GM18499 (cell line): ENCODE measurements around the gene PROX1.

Experiments used
- ATAC-seq: cut with Tn5 transposase; IDR thresholded peaks from one replicate; pipeline ENCODE4 v1.9.1; 2021; ENCODE audit warnings: moderate number of reproducible peaks; ENCODE audit not compliant: insufficient read depth, unreplicated experiment

Gene PROX1, protein sequence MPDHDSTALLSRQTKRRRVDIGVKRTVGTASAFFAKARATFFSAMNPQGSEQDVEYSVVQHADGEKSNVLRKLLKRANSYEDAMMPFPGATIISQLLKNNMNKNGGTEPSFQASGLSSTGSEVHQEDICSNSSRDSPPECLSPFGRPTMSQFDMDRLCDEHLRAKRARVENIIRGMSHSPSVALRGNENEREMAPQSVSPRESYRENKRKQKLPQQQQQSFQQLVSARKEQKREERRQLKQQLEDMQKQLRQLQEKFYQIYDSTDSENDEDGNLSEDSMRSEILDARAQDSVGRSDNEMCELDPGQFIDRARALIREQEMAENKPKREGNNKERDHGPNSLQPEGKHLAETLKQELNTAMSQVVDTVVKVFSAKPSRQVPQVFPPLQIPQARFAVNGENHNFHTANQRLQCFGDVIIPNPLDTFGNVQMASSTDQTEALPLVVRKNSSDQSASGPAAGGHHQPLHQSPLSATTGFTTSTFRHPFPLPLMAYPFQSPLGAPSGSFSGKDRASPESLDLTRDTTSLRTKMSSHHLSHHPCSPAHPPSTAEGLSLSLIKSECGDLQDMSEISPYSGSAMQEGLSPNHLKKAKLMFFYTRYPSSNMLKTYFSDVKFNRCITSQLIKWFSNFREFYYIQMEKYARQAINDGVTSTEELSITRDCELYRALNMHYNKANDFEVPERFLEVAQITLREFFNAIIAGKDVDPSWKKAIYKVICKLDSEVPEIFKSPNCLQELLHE

DNA sequence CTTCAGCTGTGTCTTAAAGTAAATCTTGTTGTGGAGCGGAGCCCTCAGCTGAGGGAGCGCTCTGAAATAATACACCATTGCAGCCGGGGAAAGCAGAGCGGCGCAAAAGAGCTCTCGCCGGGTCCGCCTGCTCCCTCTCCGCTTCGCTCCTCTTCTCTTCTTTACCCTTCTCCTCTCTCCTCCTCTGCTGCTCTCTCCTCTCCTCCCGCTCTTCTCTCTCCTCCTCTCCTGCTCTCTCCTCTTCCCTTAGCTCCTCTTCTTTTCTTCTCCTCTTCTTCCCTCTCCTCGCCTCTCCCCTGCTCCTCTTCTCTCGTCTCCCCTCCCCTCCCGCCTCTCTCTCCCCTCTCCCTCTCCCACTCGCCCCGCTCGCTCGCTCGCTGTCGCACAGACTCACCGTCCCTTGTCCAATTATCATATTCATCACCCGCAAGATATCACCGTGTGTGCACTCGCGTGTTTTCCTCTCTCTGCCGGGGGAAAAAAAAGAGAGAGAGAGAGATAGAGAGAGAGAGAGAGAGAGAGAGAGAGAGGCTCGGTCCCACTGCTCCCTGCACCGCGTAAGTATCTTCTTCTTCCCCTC lies at the start of gene PROX1:
Gene PROX1 (plus strand): TSS at position 47 of the 580 bp plus-strand sequence. CDS start 8,563 bp downstream, outside the sequence.
- no peak for ATAC-seq

DNA sequence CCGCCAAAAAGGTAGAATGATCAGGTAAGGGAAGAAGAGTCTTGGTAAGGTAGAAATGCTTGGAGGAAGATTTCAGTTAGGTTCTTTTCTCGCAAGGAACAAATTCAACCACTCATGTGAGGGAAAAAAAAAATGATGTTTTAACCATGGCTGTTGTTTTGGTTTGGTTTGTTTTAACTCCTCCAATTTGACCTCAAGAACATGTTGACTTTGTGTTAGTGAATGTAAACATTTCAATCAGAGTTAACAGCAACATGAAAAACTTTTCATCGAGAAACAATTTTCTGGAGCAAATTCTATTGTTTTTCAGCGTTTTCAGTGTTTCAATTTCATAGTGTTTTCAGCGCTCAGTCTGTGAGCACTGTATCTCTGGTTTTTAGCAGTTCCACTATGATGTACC lies 49.0 kb upstream of the PROX1 start:
- ATAC-seq: no peak

DNA sequence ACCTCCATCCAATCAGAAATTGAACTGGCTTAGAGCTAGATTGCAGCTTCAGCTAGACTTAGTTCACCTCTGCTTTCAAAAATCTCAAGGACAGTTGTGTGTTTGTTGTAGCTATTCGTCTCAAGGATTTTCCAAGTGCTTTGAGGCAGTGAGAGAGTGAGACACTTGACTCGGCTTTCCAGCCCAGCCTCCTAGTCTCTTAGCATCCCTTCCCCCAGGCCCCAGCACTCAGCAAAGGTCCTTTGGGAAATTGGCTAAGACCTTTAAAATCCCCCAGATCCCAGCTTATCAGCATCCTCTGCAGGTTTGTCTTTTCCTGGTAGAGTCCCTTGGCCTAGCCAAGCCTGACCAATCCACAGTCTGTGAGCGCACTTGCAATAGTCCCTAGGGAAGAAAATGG lies 47.9 kb upstream of the PROX1 start:
- no peak for ATAC-seq

DNA sequence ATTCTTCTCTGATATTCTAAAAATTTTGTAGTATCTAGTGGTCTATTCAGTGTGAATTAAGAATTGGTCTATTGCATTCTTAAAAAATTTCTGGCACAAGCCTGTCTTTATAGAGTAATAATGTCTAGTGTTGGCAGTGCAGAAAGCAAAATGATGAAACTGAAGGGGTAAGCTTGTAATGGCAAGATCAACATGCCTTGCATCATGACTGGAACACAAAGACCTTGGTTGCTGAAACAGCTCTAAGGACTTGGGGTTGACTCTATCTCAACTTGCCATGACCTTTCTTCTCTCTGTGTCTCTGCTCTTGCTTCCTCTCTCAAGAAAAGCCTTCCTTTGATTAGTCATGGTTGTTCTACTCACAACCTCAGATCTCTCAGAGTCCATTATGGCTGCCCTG lies 46.8 kb upstream of the PROX1 start:
- no peak for ATAC-seq

DNA sequence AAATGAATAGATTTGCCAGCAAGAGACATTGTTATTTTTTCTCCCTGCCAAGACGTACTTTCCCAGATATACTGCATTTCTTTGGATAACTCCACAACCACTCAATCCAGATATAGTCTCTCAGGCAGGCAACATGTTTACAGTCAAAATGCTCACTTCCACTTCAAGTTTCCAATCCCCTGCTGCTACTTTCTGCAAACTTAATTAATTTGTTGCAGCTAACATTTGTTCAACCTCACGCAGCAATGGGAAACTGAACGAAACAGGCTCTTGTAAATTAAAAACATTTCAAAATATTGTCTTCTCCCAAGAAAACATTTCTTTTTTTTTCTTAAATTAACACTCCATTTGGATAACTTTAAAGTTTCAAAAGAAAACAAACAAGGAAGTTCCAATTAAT lies 45.7 kb upstream of the PROX1 start:
- no peak for ATAC-seq

DNA sequence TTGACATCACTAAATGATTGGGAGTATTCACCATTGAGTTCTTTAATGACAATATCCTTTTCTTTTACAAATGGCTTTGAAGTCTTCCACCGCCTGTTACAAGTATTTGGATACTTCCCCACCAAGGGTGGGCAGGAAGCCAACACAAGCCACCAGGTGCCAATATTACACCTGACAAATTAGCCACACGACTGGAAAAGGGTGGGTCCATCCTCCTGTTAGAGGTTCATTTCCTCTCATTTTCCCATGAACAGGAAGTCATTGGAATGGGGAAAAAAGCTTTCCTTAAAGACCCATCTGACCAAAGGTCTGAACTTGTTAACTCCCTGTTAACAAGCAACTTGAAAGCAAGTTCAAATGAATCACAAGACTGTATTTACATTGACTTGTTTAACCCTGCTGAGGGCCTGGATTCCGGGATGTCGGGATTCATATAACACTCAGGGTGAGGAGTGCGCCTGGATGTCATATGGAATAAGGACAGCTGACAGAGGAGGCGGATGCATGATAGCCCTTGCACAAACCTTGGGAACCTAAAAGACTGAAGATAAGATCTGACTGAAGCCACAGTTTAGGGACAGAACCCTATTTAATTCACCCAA lies 40.5 kb upstream of the PROX1 start:
- no peak for ATAC-seq

DNA sequence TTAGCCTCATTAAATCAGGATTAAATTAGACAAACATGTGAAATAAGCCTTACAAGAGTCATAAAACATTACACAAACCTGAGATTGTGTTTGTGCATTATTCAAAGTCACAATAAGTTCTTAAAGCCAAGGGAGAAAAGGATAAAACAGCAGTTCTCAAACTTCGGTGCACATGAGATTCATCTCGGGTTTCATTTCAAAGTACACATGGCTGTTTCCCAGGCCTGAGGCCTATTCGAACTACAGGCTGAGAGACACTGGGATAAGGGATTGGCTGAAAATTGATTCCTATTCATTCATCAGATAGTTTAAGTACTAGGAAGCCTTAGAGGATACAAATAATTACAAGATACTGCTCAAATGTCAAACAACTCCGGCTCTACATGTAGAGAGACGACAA lies 35.9 kb upstream of the PROX1 start:
- ATAC-seq: no peak

DNA sequence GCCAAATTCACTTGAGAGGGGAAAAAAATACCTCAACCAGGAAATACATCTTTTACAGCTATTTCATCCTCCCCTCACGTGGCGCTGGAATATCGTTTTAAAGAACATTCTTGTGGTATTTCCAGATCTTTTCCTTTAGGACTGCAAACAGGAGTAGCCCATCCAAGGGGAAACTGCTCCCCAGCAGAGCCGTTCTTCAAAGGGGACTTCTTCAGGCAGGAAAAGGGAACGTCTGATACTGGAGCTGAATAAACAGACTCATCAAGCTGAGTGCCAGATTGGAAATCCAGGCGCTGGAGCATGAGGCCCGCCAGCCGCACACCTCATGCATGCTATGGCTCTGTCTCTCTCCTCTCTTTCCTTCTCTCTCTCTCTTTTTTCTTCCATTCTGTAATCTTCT lies 34.0 kb upstream of the PROX1 start:
- ATAC-seq: no peak

DNA sequence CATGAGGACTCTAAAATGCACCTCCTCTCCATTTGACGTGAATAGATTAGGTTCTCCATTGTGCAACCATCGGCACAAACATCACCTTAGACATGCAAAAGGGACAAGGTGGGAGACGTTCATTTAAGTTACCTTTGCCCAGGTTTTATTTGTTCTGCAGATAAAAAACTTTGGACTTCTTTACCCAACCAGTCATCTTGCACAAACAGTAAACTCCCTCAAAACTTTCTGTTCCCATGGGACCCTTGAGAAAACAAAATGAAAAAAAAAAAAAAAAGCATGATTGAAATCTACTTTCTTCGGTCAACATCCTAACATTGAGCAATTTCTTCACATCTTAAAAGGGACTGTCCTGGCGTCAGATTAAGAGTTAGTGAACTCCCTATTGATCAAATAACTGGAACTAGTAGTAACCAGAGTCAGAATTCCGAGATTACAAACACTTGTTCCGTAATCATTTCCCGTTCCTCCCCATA lies 31.4 kb upstream of the PROX1 start:
- ATAC-seq: no peak

DNA sequence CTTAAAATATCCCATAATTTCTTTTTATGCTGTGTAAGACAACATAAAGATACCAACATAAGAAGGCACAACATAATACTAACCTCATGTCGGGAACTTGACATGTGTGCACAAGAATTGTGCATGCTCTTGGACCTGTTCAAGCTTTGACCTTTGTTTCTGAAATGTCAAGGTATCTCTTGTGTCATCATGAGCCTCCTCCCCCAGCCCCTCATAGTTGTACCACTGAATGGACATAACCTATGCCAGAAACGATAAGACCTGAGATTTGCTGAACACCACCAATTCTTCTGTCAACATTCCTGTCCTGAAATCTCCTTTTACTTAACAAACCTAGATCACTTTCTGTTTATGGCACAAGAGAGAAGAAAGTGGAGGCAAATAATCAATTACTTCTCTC lies 29.4 kb upstream of the PROX1 start:
- no peak for ATAC-seq

DNA sequence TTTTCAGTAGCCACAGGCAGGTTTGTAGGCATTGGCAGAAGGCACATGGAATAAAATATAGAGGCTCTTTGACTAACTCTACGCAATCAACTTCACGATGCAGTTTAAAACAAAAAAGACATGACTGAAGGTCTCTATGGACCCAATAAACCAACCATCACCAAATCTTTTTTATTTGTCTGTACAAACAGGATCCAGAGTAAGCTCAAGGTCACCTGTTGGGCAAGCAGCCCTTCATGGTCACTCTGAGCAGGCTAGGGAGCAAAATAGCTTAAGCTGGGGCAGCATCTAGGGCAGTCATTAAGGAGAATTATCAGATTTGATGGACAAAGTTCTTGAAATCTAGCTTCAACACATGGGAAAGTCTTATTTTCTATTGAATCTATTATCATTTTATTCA lies 26.8 kb upstream of the PROX1 start:
- ATAC-seq: no peak

DNA sequence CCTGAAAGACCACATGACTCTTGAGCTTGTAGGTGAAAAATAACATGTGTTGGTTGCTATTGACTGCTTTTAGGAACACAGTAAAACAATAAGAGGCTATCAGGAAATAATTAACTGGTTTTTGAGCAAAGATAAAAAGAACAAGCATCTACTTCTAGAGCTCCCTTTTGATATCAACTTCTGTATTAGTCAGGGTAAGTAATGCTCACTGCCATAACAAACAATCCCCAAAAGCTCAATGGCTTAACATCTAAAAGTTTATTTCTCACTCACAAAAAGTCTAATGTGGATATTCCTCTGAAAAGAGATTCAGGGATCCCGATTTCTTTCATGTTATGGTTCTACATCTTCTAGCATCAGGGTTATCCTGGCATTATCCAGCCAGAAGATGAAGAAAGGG lies 25.3 kb upstream of the PROX1 start:
- no peak for ATAC-seq

DNA sequence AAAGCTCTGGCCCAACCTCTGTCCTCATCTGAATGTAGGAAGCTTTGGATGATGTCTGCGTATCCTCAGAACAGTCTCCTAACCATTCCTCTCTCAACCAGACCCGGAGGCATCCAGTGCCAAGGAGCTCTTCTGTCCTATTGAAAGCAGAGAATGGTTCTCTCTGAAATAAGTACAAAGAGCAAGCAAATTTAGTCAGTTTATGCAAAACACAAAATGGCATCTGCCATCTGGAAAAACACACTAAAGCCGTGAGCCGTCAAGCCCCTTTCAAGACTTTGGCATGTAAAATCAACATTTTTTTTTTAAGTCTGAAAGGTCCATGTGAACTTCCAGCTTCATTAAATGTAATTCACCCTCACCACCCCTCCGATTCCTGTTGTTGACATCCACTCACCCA lies 21.7 kb upstream of the PROX1 start:
- ATAC-seq: no peak

DNA sequence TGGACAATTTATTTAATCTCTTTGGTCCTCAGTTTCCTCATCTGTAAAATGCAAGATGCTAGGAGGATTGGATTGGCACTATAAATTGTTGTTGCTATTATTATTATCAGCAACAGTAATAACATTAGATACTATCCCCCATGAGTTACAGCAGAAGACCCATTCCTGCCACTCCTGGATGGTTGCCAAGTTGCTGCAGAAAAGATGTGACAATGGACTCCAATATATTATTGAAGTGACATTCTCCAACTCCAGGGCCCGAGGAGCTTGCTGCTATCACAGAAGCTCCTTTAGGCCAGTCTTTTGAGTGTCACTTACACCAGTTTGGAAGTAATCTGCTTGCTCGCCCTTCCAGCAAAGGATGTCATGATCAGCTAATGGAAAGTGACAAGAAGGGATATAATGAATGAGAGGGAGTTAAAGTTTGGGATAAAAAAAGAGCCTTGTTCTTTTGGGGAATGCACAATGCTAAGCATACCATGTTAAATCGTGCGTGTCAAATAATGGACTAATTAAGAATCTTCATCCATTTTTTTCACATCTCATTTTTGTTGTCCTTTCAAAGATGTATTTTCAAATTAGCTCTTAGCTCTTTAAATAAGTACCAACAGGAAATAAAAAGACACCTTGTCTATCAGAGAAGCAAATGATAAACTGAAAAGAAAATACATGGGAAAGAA lies 19.5 kb upstream of the PROX1 start:
- ATAC-seq: no peak

DNA sequence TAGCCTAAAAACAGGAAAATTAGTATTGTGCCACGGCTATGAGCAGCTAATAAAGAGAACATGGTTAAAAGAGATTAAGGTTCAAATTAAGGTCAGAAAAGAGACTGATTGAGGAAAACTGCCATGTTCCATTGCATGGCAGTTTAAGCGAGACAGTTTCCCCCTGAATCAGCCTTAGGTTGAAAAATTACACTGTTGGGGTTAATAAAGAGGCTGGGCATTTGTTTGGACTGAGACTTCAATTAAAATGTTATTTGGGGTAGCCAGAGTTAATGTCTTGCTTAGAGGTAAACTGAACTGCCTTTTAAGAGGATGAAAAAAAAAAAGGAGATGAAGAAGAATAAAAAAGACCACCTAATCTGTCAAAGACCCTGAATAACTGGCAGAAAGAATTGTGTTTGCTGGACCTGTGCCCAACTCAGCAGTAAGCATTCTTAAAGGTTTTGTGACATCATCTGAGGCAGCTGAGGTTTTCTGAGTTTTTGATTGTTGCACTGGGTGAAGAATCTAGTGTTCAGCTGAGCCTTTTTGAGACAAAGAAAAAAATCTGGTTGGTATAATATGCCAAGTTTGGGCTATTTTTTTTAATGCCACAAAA lies 17.7 kb upstream of the PROX1 start:
- no peak for ATAC-seq

DNA sequence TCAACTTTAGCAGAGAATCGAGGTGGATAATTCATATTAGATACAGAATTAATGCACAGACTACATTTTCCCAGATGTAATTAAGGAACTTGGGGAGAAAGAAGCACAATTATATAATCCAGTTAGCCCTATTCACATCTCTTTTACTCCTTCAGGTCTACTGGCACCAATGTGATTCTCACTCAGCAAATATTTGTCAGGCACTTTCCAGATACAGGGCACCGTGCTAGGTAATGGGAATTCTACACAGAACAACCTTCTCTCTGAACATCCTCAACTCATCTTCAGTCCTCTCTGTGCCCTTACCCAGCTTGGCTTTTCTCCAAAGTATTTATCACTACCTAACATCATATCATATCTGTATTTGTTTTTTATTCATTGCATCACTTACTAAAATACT lies 15.6 kb upstream of the PROX1 start:
- ATAC-seq: no peak

DNA sequence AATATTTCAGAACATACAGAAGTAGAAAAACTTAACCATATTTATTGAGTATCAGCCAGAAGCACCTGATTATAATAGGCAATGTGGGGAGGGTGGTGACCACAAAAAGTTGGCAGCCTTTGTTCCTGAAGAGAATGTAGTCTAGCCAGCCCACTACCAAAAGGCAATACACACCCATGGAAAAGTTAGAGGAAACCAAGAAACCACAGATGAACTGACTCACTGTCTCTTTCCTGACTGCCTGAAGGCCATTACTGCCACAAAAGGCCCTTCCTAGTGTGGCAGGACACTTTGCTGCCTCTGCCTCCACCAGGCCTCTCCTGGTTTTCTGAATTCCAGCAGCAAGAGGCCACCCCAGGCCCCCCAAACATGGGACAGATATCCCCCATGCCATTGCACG lies 14.6 kb upstream of the PROX1 start:
- ATAC-seq: no peak

DNA sequence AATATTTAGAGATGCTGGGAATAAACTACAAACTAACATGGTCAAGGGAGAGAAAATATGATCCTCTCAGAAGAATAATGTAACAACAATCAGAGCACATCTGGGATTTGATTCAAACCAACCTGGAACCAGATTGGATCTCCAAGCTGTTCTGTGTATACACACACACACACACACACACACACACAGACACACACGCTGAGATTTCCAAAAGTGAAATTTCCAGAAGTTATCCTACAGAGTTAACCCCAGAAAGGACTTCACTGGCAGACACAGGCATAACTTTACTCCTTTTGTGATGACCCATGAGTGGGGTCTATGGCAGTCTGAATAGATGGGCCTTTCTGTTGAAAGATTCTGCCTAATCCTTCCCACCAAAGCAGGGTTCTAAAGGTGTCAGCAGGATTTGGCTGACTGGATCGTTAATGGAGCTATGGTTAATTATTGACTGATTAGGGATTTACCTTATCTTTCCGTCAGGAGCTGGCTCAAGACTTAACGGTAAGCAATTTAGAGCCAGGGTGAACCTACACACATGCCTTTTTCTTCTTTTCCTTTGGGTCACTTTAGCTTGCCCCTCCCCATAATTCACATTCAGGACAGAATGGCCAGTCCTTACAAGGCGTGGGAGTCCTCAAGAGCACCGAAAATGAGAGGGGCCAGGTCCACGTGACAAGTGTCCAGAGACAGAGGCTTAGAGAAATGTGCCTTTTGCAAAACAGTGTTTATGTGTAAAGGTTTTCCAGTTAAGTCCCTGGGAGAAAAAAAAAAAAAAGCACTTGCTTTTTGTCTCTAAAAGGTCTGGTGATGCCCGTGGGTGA lies 10.9 kb upstream of the PROX1 start:
- no peak for ATAC-seq

DNA sequence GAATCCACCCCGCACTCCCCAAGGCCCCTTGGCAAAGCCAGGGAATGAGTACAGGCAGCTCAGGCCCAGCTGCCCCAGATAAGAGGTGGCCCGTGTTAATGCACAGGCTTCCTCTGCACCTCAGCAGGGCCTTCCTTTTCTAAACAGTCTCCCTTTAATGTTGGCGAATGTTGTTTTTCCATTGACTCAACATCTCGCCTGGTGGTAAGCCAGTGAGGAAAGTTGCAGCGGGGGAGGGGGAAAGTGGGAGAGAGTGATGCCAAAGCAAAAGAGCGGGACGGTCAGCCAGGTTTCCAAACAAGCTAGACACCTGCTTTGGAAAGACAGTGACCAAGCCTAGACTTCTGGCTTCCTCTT lies 10.3 kb upstream of the PROX1 start:
- no peak for ATAC-seq
